GM21786 (cell line): ENCODE data around the gene MIER2.

Experiments
- ATAC-seq: cut with Tn5 transposase; IDR thresholded peaks from one replicate; pipeline ENCODE4 v1.9.1; 2021; ENCODE audit not compliant: unreplicated experiment

Gene MIER2

DNA sequence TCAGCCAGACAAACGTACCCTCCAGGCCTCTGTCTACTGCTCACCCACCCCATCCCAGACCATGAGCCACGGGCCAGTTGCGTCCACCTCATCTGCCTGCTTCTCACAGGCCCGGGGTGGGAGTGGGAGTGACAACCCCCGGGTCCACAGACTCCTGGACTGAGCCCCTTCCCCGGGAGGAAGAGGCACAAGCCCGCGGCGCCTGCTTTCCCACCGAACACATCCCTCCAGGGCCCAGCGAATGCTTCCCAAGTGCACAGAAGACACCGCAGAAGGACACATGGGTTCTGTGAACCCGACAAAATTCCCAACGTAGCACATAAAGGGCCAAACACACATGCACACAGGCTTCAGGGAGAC lies 35.4 kb downstream of the MIER2 start:
- no peak for ATAC-seq

GRCh38 chr19:308471-309205 lies 36.0 kb downstream of the MIER2 start:
- no peak for ATAC-seq

GRCh38 chr19:307793-308420 lies 36.7 kb downstream of the MIER2 start:
- ATAC-seq = no peak

GRCh38 chr19:307111-307531 lies 37.5 kb downstream of the MIER2 start:
- ATAC-seq = no peak

DNA sequence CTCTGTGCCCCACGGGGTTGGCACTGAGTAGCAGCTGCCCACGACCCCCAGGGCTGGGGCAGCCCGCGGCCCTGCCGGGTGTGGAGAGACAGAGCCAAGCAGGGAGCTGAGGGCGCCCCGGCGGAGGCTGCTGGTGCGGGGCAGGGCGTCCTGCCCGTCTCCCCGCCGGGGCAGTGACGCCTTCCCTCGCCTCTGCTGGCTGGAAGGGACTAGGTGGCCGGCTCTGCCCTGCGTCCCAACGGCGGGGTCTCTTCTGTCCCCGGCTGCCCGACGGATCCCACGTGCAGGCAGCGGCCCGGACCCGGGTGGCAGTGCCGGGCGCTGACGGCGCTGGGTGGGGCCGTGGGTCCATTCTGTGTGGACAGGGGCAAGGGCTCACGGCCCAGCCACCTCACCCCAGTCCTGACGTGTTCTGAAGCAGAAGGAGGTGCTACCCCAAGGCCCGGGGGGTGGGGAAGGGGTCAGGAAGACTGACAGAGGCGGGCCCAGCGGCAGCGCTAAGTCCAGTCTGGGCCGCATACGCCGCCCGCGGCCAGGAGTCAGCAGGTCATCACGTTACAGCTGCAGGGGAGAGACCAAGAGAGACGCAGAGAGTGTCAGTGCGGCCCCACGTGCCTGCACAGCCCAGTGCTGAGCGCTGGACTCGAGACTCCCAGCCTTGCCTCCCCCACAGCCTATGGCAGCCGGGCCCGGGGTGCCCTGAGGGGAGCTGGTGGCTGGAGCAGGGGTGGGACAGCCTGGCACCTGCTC lies 38.3 kb downstream of the MIER2 start:
- ATAC-seq = no peak

GRCh38 chr19:305240-306150 lies 39.1 kb downstream of the MIER2 start:
- no peak for ATAC-seq

GRCh38 chr19:296476-297225 lies 47.9 kb downstream of the MIER2 start:
- no peak for ATAC-seq

DNA sequence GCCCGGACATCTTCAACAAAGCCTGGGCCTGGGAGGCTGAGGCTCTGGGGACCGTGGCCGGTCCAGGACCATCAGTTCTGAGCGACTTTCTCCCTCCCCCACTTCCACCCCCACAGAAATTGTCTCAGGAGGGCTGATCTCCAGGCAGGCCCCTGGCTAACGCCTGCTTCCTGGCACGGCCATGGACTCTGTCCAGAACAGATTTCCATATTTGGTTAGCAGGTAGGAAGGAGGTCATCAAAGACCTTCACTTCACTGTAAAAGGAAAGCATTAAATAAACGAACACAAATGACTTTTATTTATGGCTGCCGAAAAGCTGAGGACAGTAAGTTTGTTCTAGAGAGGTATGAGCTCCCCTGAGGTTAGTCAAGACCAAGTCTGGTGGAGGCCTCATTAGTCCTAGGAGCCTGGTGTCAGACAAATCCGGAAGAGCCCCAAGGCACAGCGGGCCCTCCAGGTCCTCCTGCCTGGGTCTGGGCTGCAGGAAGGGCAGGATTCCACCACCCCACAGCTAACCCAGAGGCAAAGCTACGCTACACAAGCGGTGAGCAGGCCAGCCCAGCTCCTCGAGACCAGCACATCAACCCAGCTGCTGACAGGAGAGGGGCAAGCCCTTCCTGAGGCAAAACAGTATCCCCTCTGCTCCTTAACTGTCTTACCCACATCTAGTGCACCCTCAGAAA lies 48.8 kb downstream of the MIER2 start:
- ATAC-seq = no peak

GRCh38 chr19:294946-295686 lies 49.5 kb downstream of the MIER2 start:
- no peak for ATAC-seq

GRCh38 chr19:294341-294945 lies 50.2 kb downstream of the MIER2 start:
- no peak for ATAC-seq

GRCh38 chr19:293436-294110 lies 51.0 kb downstream of the MIER2 start:
- no peak for ATAC-seq

DNA sequence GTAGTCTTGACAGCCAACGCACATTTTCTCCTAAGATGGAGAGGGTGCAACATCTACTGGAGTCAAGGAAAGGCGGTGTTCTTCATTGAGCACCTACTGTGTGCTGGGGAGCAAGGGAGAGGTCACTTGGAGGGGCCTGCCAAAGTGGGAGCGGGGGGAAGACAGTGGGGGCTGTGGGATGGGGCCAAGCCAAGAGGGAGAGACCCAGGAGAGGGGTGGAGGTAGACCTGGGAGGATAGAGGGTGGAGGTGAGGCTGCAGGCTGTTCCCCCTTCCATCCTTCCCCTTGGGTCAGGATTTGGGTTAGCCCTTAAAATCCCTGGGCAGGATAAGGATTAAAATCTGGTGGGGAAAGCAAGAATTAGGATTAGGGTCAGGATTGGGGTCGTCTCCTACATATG lies 51.6 kb downstream of the MIER2 start:
- ATAC-seq = no peak

GRCh38 chr19:292281-292884 lies 52.2 kb downstream of the MIER2 start:
- no peak for ATAC-seq

GRCh38 chr19:291561-292280 lies 52.9 kb downstream of the MIER2 start:
- ATAC-seq = no peak

GRCh38 chr19:291006-291521 lies 53.5 kb downstream of the MIER2 start, which contains the start of gene PLPP2:
Gene PLPP2 (minus strand): TSS chr19:291403. CDS start chr19:291336, 67 bp downstream.
- no peak for ATAC-seq

- ATAC-seq = no peak
Observed at GRCh38 chr19:290372-291005, 54.1 kb downstream of the MIER2 start.
